GM20431 (cell line): ENCODE measurements around the gene NUDT14.

Experiments used
- in situ Hi-C: fragments of 300-500 bp; cut with MseI, MboI; formaldehyde crosslinking; loops from one replicate; pipeline ENCODE4 v1.15.0; 2020; ENCODE audit warnings: low sequenced_read_pairs; ENCODE audit not compliant: unreplicated experiment

NUDT14 gene

DNA sequence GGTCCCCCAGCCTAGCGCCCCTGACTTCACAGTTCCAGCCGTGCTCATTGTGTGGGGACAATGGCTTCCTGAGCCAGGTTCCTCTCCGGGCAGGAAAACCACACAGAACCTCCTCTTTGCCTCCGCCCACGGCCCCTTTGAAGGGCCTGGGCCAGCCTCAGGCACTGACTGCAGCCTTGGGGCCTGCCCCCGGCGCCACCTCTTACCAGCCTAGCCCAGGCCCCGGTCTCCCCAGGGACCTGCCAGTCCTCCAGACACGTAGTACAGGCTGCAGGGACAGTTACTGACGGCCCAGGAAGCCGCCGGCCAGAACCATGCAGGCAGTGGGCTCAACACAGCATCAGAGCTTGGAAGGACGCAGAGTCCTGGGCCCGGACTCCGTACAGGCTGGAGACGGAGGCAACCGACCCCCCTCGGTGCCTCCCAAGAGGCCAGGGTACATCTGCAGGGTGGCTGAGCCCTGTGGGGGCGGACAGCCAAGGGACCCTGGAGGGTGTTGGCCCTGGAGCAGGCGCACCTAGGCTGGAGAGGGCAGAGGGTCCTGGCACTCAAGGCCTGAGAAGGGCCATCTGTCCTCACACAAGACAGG, 20.9 kb upstream of the NUDT14 start:
- in situ Hi-C loops, result loop anchor here (25.0 kb wide), 1 partner anchor 135 kb away; no protein-coding TSS in a partner anchor

DNA sequence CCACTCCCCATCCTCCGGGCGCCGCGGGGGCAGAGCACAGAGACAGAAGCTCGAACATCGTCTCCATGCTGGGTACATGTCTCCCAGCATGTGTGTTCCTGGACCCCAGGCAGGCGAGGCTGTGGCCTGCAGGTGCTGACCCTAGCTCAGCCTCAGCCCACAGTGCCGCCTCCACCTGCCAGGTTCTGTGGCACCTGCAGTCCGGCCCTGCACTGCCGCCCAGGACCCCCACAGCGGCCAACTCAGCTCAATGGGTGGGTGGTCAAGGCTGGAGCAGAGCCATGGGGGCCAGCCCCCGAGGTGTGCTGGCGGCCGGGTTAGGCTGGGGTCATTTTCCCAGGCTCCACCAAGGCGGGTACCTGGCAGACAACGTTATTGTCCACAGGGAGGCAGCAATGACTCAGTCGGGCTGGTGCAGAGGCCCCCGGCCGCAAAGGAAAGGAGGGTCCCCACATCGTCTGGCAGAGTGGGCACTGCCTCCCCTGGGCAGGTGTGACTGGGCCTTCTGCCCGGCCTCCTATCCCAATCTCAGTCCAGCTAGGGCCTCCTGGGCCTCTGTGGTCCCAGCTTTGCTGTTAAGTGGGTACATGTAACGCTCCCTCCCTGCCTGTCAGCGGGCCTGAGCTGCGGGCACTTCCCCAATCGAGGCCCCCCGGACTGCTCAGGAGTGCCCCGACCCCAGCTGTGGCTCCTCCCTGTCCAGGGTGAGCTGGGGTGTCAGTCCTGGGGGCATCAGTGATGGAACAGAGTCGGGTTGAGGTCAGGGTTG, 20.2 kb upstream of the NUDT14 start:
- in situ Hi-C loops, result loop anchor here (25.0 kb wide), 1 partner anchor 136 kb away; no protein-coding TSS in a partner anchor

DNA sequence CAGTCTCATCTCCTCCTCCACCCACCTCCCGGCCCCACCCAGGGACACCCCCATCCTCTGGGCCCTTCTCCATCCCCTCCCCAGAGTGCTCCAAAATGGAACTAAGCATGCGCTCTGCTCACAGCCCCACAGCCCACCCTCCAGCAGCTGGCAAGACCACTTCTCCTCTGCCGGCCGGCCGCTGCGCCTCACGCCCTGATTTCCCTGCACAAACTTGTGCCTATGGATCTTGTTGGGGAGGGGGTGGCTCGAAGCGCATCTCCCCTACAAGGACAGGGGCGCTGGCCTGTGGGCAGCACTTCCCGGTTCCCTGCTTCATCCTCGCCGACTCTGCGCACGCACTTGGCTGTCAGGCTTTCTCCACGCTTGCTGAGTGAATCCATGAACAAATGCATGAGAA, 19.5 kb upstream of the NUDT14 start:
- in situ Hi-C loops, result loop anchor here (25.0 kb wide), 1 partner anchor 137 kb away; no protein-coding TSS in a partner anchor

DNA sequence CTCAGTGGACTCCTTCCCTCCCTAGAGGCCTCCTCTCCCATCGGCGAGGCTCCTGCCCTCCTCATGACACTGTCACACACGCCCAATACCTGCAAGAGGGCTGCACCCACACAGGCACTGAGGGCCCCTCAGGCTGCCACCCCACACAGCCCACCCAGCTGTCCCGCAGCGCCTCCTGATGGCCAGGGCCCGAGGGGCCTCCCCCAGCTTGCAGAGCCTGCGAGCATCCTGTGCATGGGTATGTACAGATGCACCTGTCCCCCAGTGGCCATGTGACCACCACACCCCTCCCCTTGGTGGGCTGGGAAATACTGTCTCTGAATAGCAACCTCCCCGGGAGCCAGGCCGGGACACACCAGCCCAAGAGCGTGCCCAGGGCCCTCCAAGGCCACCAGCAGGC, 19.0 kb upstream of the NUDT14 start:
- in situ Hi-C loops, result loop anchor here (25.0 kb wide), 1 partner anchor 137 kb away; no protein-coding TSS in a partner anchor

DNA sequence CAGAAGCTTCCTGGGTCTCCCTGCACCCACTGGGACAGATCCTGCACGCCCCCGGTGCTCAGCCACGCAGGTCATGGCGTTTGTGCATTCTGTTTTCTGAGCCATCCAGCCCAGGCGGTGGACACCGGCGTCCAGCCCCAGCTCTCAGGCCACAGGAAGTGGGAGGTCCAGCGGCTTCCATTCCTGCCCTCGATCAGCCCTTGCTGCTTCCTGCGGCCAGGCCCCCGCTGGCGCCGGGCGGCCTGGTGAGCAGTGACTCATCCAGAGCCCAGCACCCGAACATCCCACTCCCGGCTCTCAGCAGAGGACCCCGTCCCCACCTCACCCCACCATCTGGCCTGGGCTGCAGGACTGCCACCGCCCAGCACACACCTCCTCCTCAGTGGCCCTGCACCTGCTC, 18.0 kb upstream of the NUDT14 start:
- in situ Hi-C loops, result no loop called here

GRCh38 chr14:105198588-105198987, 17.5 kb upstream of the NUDT14 start:
- in situ Hi-C loops, result no loop called here

GRCh38 chr14:105197211-105197641, 16.1 kb upstream of the NUDT14 start:
- in situ Hi-C loops, result no loop called here

- in situ Hi-C loops, result no loop called here
These were observed 15.3 kb upstream of the NUDT14 start for GRCh38 chr14:105196265-105196960.

GRCh38 chr14:105195522-105196264, 14.6 kb upstream of the NUDT14 start:
- in situ Hi-C loops, result no loop called here

- in situ Hi-C loops, result no loop called here
These were observed 13.9 kb upstream of the NUDT14 start for GRCh38 chr14:105195051-105195450.

GRCh38 chr14:105193916-105194782, 13.0 kb upstream of the NUDT14 start:
- in situ Hi-C loops, result no loop called here

DNA sequence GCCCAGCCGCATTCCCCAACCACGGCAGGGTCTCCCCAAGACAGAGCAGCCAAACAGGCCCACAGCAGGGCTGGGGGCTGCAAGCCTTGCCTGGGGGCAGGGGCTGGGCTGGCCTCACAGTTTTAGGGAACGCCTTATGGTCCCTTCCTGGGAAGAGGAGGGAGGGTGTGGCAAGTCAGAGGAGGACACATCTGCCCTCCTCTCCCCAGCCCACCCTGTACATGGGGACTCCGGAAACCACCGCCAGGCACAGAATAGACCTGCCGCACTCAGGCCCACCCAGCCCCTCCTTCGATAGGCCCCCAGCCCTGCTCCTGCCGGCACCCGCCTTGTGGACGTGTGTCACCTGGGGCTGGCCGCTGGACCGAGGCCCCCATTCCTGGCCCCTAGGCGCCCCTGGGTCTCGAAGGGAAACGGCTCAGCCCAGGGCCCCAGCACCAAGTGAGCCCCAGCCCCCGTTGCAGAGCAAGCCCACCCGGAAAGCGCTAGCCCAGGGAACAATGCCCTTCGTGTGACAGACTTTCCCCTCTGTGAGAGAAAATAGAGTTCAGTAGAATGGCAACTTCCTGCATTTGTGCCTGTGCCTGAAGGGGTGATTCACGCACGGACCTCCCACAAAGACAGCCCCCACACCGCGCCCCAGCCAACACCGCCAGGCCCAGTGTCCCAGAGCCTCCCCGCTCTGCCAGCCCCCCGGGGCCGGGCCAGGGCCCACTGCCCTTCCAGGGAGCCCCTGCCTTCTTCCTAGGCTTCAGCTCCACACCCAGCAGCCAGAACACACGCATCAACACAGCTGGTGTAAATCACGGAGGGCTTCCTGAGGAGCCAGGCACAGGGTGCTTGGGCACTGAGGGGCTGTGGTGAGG, 12.0 kb upstream of the NUDT14 start:
- in situ Hi-C loops, result no loop called here

DNA sequence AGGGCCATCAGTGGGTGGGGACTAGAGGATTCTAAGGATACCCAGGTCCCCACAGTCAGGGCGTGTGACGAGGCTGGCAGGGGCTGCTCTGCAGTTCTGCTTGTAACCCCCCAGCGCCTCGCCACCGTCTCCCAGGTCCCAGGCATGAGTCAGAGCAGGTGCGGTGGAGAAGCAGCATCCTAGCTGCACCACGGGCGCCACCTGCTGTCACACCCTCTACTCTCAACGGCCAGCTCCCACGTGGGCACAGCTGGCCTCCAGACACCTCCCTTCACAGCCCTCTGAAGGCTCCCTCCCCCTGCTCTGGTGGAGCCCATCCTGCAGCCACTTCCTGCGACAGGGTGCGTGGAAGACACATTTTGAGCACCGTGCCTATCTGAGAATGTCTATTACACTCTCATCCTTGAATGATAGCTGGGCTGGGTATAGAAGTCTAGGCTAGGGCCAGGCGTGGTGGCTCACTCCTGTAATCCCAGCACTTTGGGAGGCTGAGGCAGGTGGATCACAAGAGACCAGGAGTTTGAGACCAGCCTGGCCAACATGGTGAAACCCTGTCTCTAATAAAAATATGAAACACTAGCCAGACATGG, 6.9 kb upstream of the NUDT14 start:
- in situ Hi-C loops, result no loop called here

DNA sequence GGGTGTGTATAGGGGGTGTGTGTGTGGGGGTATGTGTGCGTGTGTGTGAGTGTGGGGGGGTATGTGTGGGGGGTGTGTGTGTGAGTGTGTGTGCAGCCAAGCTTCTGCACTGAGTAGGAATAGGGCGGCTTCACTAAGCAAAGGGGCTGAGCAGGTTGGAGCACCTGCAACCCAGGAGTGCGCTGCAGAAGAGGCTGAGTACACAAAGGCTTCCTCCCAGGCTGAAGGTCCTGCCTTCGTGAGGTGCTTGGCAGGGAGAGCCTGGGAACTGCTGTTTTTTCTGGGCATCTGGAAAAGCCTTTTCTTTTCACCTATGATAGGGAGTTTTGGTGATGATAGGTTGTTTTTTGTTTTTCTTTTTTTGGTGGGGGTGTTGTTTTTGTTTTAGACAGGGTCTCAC, 6.0 kb upstream of the NUDT14 start:
- in situ Hi-C loops, result no loop called here

GRCh38 chr14:105185973-105186372, 4.9 kb upstream of the NUDT14 start:
- in situ Hi-C loops, result no loop called here

DNA sequence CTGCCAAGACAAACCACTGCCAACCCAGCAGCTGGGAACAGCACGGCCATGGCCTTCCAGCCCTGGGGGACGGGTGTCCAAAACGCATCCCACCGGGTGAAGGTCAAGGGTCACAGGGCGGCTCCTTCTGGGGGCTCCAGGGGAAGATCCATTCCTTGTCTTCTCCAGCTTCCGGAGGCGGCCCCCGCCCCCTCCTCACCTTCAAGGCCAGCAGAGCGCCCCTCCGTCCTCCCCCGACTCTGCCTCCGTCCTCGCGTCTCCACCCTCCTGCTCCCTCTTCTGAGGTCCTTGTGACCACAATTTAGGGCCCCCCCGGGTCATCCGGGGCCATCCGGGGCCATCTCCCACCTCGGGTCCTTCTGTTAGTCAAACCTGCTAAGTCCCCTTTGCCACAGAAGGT, 3.9 kb upstream of the NUDT14 start:
- in situ Hi-C loops, result no loop called here

DNA sequence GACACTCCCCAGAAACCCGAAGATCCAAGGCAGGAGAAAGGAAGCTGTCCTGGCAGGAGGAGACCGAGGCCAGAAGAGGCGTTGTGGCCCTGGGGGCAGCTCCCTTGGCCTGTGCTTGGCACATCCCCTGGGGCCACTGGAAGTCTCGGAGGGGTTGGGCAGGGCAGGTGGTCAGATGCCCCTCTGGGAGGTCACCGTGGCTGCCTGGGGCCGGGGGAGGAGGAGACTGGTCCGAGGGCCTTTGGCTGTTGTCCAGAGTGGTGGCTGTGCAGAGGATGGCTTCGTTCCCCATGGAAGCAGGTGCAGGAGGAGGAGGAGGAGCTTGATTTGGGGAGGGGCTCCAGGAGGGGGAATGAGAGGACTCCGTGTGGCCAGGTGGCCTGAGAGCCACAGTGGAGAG, 3.3 kb upstream of the NUDT14 start:
- in situ Hi-C loops, result no loop called here
